NCI-H446 (cell line): ENCODE measurements around the gene HAUS5.

Experiments
- DNase-seq, 2 experiments: peaks; one replicate each; lab custom pipeline; 2025; lab: John Stamatoyannopoulos, UW

HAUS5 gene

GRCh38 chr19:35671818-35672217 is 59.3 kb downstream of the HAUS5 start:
- DNase-seq: no peak

GRCh38 chr19:35673121-35673804 is 60.7 kb downstream of the HAUS5 start:
- DNase-seq: no peak
